TTC549 (cell line): ENCODE results near the gene SLC39A3.

Experiments used
- FAIRE-seq: peaks from 2 replicates; lab custom pipeline; 2012; peaks lifted over from hg19 to GRCh38; lab: Jason Lieb, UNC

SLC39A3 gene

GRCh38 chr19:2768365-2769132 is 28.7 kb upstream of the SLC39A3 start:
- FAIRE-seq = no peak

DNA sequence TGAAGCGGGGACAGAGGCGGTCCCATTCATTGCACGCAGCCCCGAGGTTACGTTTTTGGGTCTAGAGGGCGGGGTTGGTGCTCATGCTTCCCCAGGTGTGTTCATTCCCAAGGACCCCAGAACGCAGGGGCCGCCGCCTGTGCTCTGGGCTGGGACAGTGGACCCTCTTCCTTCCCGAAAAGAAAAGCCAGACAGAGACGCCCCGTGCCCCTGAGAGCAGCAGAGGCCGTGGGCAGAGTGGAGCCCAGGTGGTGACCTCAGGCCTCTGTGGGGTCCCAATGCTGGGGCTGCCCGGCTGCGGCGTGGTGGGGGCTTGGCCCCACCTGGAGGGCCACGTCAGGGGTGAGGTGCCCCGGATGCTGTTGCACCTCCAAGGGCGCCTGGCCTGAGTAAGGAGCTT is 27.9 kb upstream of the SLC39A3 start:
- FAIRE-seq = no peak

DNA sequence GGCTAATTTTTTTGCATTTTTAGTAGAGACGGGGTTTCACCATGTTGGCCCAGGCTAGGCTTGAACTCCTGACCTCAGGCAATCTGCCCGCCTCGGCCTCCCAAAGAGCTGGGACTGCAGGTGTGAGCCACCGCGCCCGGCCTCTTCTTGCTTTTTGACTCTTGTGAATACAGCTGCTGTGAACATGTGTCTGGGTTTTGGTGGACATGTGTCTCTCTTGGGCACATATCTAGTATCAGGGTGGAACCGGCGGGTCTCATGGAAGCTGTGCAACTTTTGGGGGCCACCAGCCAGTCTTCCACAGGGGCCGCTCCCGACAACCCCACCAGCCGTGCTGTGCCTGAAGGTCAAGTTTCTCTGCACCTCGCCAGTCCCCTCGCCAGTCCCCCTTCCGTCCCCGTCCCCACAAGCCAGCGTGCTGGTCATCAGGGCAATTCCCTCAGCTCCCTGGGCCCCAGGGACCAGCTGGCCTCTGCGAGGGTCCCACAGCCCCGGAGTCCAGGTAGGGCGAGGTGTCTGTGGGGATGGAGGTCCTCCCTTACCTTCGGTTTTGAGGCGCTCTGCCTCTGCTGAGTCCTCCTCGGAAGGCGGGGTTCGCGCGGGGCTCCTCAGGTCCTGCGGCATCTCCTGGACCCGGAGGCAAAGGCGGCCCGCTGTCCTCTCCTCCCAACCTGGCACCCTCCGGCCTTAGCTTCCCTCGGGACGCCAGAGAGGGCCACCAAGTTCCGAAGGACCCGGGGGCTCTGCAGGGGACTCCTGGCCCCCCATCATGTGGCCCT is 27.0 kb upstream of the SLC39A3 start:
- no peak for FAIRE-seq

DNA sequence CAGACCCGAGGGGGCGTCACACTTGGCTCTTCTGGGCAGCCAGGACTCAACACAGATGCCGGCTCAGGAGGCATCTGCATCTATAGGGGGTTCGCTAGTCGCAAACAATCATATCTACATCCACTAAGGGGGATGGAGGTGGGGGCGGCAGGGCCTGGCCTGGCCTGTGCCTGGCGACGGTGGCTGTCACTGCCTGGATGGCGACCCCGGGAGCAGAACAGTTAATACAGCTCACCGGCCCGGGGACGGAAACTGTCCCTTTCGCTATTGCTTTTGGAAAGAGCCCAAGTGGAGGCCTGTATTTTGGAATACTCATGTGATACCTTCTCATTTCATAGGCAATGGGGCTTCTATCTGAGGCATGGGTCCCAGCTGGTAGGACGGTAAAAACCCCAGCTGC is 25.6 kb upstream of the SLC39A3 start:
- no peak for FAIRE-seq

- no peak for FAIRE-seq
These were observed 25.1 kb upstream of the SLC39A3 start for GRCh38 chr19:2764945-2765344.

- no peak for FAIRE-seq
These were observed 23.9 kb upstream of the SLC39A3 start for GRCh38 chr19:2763687-2764086.

- FAIRE-seq = no peak
These were observed 23.1 kb upstream of the SLC39A3 start for GRCh38 chr19:2762783-2763496.

DNA sequence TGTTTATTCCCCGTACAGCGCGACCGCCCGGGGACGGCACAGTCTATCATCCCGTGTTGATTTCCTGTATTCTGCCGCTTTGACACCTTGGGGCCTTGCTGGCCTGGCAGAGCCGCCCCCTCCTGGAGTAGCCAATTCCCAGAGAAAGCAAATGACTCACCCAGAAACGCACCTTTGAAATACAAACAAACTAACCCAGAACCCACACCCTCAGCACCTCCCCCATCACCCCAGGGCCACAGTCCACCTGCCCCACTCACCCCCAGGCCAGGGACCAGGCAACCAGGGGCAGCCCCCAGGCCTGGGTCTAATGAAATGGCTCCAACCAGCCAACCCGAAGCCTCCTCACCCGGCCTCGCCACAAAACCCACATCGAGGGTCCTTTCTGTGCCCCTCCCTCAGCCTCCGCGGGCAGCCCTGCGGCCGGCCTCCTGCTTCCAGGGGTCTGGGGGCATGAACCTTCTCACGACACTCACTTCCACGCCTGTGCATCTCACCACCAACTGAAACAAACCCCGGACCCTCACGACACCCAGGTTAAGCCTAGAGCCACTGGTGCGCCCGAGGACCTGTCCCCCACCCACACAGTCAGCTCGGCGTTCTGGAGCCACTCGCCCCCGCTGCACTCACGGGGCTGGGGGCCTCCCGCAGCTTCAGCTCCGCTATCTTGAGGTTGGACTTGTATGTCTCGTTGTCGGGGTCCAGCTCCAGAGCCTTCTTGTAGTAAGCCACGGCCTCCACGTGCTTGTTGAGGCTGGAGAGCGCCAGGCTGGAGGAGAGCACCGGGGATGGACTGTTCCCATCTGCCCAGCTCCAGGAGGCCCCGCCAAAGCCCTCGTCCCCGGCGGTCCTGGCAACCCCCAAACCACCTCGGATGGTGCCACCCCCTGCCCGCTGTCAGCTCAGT is 22.3 kb upstream of the SLC39A3 start:
- FAIRE-seq = no peak

- FAIRE-seq = no peak
These were observed 21.5 kb upstream of the SLC39A3 start for GRCh38 chr19:2761309-2761677.

DNA sequence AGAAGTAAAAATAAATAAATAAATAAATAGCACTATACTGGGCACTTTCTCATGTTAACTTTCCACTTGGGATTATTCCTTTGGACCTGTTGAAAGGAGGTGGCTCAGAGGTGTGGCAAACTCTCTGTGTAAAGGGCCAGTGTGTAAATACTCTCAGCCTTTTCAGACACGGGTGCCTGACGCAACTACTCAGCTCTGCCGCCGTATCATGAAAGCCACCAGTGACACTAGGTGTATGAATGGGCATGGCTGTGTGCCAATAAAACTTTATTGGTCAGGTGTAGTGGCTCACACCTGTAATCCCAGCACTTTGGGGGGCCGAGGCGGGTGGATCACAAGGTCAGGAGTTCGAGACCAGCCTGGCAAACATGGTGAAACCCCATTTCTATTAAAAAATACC is 20.1 kb upstream of the SLC39A3 start:
- no peak for FAIRE-seq

- no peak for FAIRE-seq
These were observed 19.5 kb upstream of the SLC39A3 start for GRCh38 chr19:2759362-2759761.

DNA sequence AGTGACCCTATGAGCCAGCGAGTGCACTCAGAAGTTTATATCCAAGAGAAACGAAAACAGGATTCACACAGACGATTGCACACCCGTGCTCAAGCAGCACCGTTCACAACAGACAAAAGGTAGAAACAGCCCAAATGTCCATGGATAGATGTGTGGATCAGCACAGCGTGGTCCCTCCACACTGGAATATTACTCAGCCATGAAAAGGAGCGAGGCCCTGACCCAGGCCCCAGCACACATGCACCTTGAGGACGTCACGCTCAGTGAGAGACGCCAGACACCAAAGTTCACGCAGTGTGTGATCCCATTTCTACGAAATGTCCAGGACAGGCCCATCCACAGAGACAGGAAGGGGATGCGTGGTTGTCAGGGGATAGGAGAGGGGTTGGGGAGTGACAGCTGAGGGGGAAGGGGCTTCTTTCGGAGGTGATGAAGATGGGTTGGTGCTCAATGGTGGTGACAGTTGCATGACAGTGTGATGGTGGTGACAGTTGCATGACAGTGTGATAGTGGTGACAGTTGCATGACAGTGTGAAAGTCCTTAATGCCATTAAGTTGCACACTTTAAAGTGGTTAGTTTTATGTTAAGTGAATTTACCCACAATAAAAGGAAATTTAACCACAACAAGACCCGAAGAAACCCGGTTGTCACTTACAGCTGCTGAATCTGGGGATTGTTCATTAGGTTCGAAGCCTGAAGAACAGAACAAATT is 18.9 kb upstream of the SLC39A3 start:
- no peak for FAIRE-seq

DNA sequence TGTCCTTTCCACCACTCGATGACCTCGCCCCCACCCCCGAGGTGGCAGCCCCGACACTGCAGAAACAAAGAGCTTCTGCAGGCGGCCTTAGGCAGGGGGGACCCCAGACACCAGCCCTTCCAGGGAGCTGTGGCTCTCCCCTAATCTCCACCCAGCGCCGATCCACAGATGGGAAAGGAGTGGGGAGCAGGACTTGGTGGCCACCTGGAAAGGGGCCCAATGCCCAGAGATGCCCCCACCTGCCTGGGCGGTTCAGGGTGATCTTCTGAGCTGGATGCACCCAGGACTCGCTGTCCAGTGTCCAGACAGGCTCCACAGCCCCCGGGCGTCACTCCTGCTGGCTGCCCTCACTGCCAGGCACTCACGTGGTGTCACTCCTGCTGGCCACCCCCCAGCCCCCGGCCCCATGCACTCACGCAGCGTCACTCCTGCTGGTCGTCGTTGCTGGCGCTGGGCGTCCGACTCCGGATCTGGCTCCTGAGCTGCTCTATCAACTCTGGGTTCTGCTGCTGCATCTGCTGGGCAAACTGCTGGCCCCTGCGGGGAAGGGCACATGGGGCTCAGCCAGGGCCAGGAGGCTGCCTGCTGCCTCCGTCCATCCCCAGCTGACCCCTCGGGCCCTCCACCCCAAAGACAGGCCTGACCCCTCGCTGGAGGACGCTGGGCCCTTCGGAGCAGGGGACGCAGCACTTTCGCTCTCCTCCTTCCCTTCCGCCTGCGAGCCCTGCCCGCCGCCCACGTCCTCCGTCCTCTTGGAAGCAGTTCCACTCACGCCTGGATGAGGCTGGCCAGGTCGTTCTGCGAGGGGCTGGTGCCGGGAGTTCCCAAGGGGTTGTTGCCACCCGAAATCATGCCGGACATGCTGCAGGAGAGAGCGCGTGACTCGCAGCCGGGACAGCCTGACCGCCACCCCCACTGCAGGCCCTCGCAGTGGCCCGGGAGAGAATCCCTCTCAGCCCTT is 17.4 kb upstream of the SLC39A3 start:
- no peak for FAIRE-seq

GRCh38 chr19:2756477-2756876 is 16.7 kb upstream of the SLC39A3 start:
- no peak for FAIRE-seq

GRCh38 chr19:2755811-2756210 is 16.0 kb upstream of the SLC39A3 start:
- FAIRE-seq = no peak

- FAIRE-seq = no peak
These were observed 15.6 kb upstream of the SLC39A3 start for GRCh38 chr19:2755448-2755705.

DNA sequence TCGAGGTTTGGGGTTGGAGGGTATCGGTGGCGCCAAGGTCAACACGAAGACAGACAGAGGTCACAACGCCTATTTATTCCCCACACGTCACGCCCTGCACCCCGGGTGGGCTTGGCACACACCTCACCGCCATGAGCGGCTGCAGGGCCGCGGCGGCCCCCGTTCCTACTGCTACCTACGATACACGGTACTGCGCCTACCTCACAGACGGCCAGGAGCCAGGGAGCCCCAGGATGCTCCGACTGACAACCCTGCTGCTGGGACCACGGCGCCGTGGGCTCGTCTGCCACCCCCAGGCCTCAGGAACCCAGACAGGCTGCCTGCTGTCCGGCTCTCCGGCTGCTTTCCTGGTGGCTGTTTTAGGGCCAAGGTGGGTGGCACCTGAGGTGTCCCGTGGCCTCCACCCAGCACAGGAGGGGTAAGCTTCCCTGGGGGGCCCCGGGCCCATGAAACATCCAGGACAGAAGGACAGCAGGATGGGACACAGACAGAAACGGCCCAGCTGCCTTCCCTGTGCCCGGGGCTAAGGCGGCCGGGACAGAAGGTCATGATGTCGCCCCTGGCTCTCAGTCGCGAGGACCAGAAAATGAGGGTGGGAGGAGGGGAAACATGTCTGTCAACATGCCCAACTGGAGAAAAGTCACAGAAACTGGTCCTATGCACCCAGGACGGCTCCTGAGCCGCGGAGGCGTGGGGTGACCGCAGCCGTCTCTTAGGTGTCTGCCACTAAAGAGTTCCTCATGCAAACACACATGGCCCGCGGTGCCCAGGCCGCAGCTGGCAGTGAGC is 15.0 kb upstream of the SLC39A3 start:
- no peak for FAIRE-seq

DNA sequence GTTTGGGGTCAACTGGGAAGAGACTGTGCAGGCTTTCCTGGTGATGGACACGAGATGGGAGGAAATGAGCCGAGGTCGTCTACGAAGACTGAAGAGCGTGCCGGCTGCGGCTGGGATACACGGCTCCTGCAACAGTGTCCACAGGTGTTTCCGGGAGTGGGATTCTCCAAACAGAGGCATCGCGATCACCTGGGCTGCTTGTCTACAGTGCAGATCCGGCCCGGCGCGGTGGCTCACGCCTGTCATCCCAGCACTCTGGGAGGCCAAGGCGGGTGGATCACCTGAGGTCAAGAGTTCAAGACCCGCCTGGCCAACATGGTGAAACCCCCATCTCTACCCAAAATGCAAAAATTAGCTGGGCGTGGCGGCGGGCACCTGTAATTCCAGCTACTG is 11.6 kb upstream of the SLC39A3 start:
- FAIRE-seq = no peak

GRCh38 chr19:2750808-2751437 is 11.1 kb upstream of the SLC39A3 start:
- FAIRE-seq = no peak
